BJ (cell line): Measurements from ENCODE around the gene PIR. TPM values are rescaled to one million over a fixed set of nuclear protein-coding genes. Genes with fewer than 3 reads are reported as not detected.

Source experiments
- CTCF ChIA-PET: fragments of 350-600 bp; formaldehyde crosslinking; extraction: SDS; loops from one replicate; lab custom pipeline; 2021; ENCODE audit warnings: antibody characterized with exemption, inconsistent platforms; lab: Yijun Ruan, JAX
- POLR2A ChIA-PET: fragments of 300-600 bp; sonication (Branson Sonifier 250); formaldehyde crosslinking; extraction: SDS; loops from one replicate; lab custom pipeline; 2021; ENCODE audit warnings: antibody characterized with exemption; lab: Charles Lee
- DNase-seq: peaks from one replicate; pipeline ENCODE4 v3.0.0-alpha.2; 2011; ENCODE audit warnings: low read depth
- H3K27me3 ChIP-seq: 2 replicates; pipeline ENCODE4 v1.6.0; 2011; ENCODE audit warnings: low read length; ENCODE audit not compliant: control insufficient read depth, insufficient read depth
- H3K36me3 ChIP-seq: 2 replicates; pipeline ENCODE4 v1.5.1; 2011; ENCODE audit warnings: low read length; ENCODE audit not compliant: control insufficient read depth, insufficient read depth
- H3K4me3 ChIP-seq: 2 replicates; pipeline ENCODE4 v1.5.1; 2011; ENCODE audit warnings: low read depth, mild to moderate bottlenecking, control low read depth, low read length
- CTCF ChIP-seq: IDR thresholded peaks from 2 replicates; pipeline ENCODE4 v1.5.1; 2011; ENCODE audit warnings: low read depth, mild to moderate bottlenecking, control low read depth, inconsistent platforms, low read length, moderate library complexity; ENCODE audit not compliant: insufficient read depth
- polyA plus RNA-seq: library from polyadenylated mRNA; depleted of rRNA; stranded (reverse); fragments of >200 nt; gene quantifications from 2 replicates; pipeline ENCODE4 v1.2.3, GENCODE V29; 2011

Gene PIR
- polyA plus RNA-seq, 1 experiment: 11.7 TPM

DNA sequence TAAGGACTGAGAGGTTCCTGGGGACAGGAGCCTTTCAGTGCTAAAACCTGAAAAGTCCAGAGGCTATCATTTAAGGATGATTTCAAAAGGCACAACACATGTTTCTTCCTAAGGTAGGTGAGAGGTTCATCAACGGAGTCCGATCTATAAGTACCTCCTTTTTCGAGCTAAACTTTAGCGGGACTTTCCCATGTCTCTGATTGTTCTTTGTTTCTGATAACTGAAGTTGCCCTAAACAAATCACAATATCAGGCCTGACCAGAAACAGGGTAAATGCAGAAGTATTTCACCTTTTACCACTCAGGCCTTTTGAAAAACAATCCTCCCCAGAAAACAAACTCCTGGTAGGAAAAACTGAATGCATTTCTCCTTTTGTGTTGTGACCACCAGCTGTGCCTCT, 17.6 kb downstream of the PIR start:
- DNase-seq: no peak
- ChIA-PET POLR2A (no interaction called here), CTCF (interaction anchor here (1.4 kb wide), 1 partner anchor 90 kb away, joined by 4 read pairs; no protein-coding TSS in a partner anchor)
- H3K27me3 ChIP-seq: no peaks in the 10 kb centered on the region
- no peak overlapping the region for H3K4me3 ChIP-seq
- no peaks in the 10 kb centered on the region for H3K36me3 ChIP-seq
- no peak for TF ChIP-seq CTCF

GRCh38 chrX:15475021-15475420, 18.1 kb downstream of the PIR start:
- H3K27me3 ChIP-seq: no peaks in the 10 kb centered on the region
- TF ChIP-seq CTCF: no peak
- ChIA-PET CTCF (interaction anchor here (0.9 to 1.3 kb wide), 2 partner anchors 88 to 126 kb away, joined by 3 to 4 read pairs; no protein-coding TSS in a partner anchor), POLR2A (no interaction called here)
- H3K36me3 ChIP-seq: no peaks in the 10 kb centered on the region
- no peak for DNase-seq
- H3K4me3 ChIP-seq: no peak overlapping the region

DNA sequence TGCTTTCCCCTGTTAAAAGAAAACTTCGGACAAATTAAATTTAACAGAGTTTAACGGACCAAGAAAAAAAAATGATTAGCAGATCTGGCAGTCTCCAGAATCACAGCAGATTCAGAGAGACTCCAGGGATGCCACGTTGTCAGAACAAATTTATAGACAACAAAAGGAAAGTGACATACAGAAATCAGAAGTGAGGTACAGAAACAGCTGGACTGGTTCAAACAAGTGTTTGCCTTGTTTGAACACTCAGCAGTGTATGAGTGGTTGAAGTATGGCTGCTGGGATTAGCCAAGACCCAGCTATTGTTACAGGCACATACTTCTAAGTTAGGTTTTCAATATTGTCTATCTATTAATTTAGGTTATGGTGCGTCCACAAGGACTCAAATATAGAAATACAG, 19.1 kb downstream of the PIR start:
- POLR2A ChIA-PET: no interaction called here
- CTCF ChIA-PET: interaction anchor here (1.3 kb wide), 1 partner anchor 125 kb away, joined by 3 read pairs; no protein-coding TSS in a partner anchor
- DNase-seq: no peak
- Histone ChIP-seq H3K4me3 (no peak overlapping the region), H3K27me3 (no peaks in the 10 kb centered on the region), H3K36me3 (no peaks in the 10 kb centered on the region)
- no peak for TF ChIP-seq CTCF

DNA sequence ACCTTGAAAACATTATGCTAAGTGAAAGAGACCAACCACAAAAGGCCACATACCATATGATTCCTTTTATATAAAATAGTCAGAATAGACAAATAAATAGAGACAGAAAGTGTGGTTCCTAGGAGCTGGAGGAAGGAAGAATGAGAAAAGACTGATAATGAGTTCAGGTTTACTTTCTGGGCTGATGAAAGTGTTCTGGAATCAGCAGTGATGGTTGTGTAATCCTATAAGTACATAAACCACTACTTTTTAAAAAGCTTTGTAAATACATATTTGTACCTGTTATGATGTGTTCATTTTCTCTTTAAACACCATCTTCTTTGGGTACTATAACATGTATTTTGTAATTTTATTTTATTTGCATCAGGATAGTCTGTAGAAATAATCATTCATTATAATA, 20.6 kb downstream of the PIR start:
- POLR2A ChIA-PET: no interaction called here
- no peak for TF ChIP-seq CTCF
- Histone ChIP-seq H3K36me3 (no peaks in the 10 kb centered on the region), H3K4me3 (no peak overlapping the region), H3K27me3 (no peaks in the 10 kb centered on the region)
- CTCF ChIA-PET: interaction anchor here (7.9 kb wide), 1 partner anchor 122 kb away, joined by 172 read pairs; no protein-coding TSS in a partner anchor
- no peak for DNase-seq

- ChIA-PET POLR2A (no interaction called here), CTCF (interaction anchor here (0.6 to 7.9 kb wide), 9 partner anchors 10 to 171 kb away, joined by 3 to 172 read pairs (median 3); partner anchors contain the start of gene VEGFD)
- peak; percentile 79 for TF ChIP-seq CTCF
- Histone ChIP-seq H3K27me3 (no peaks in the 10 kb centered on the region), H3K36me3 (no peaks in the 10 kb centered on the region), H3K4me3 (no peak overlapping the region)
- no peak for DNase-seq
Measured at GRCh38 chrX:15471028-15471427, 22.1 kb downstream of the PIR start.
